HEK293 (cell line): ENCODE data around the gene DENND4B.

Experiments
- CTCF ChIA-PET: fragments of 350-600 bp; formaldehyde crosslinking; extraction: SDS; loops from one replicate; lab custom pipeline; 2021; ENCODE audit warnings: antibody characterized with exemption; lab: Yijun Ruan, JAX
- POLR2A ChIA-PET: fragments of 300-600 bp; formaldehyde crosslinking; extraction: SDS; loops from one replicate; lab custom pipeline; 2020; ENCODE audit warnings: antibody characterized with exemption, inconsistent platforms; lab: Yijun Ruan, JAX
- H3K27ac ChIP-seq: fragments of 200-500 bp; sonication (Bioruptor generic); 2 replicates; pipeline ENCODE4 v1.5.1; 2014; ENCODE audit warnings: low read depth, low read length, control low read depth, inconsistent platforms; ENCODE audit errors: extremely low read depth
- H3K36me3 ChIP-seq, 2 experiments: fragments of 200-500 bp in 1 of 2; sonication (Bioruptor generic) in 1 of 2; 1 replicate in 1 of 2; 2 replicates in 1 of 2; pipeline ENCODE4 v1.5.1; 2014 to 2017; ENCODE audit warnings: inconsistent platforms in 2 of 2, low read length in 2 of 2; ENCODE audit not compliant: control insufficient read depth in 2 of 2, insufficient read depth in 1 of 2
- H3K4me1 ChIP-seq: fragments of 200-500 bp; sonication (Bioruptor generic); 2 replicates; pipeline ENCODE4 v1.5.1; 2014; ENCODE audit warnings: mild to moderate bottlenecking, low read length, inconsistent platforms; ENCODE audit not compliant: control insufficient read depth, insufficient read depth
- H3K4me3 ChIP-seq: 2 replicates; pipeline ENCODE4 v1.5.1; 2011; ENCODE audit warnings: low read depth, mild to moderate bottlenecking, control low read depth, low read length, moderate library complexity
- H3K9me3 ChIP-seq: fragments of 200-500 bp; sonication (Bioruptor generic); 2 replicates; pipeline ENCODE4 v1.5.1; 2014; ENCODE audit warnings: low read depth, low read length, inconsistent platforms; ENCODE audit not compliant: control insufficient read depth, insufficient read depth
- GFI1B ChIP-seq: fragments of 450-650 bp; formaldehyde crosslinking; IDR thresholded peaks from 2 replicates; pipeline ENCODE4 v1.5.1; 2016; ENCODE audit warnings: missing biosample characterization, missing genetic modification characterization
- HOXD13 ChIP-seq: sonication (generic); formaldehyde crosslinking; IDR thresholded peaks from 2 replicates; pipeline ENCODE4 v1.8.0; 2022; ENCODE audit warnings: missing genetic modification reagents, borderline replicate concordance
- KLF1 ChIP-seq: fragments of 450-650 bp; formaldehyde crosslinking; IDR thresholded peaks from 2 replicates; pipeline ENCODE4 v1.5.1; 2016; ENCODE audit warnings: missing biosample characterization, missing genetic modification characterization
- PRDM1 ChIP-seq: fragments of 450-650 bp; formaldehyde crosslinking; IDR thresholded peaks from 2 replicates; pipeline ENCODE4; 2016; ENCODE audit warnings: missing biosample characterization, missing genetic modification characterization
- RBAK ChIP-seq: fragments of 450-650 bp; formaldehyde crosslinking; IDR thresholded peaks from 2 replicates; pipeline ENCODE4 v1.5.1; 2016; ENCODE audit warnings: missing biosample characterization, missing genetic modification characterization
- SCRT1 ChIP-seq: fragments of 450-650 bp; formaldehyde crosslinking; IDR thresholded peaks from 2 replicates; pipeline ENCODE4 v1.5.1; 2016; ENCODE audit warnings: missing biosample characterization, missing genetic modification characterization, borderline replicate concordance
- SP7 ChIP-seq: fragments of 450-650 bp; formaldehyde crosslinking; IDR thresholded peaks from 2 replicates; pipeline ENCODE4 v1.5.1; 2016; ENCODE audit warnings: missing biosample characterization, missing genetic modification characterization
- WT1 ChIP-seq: fragments of 450-650 bp; formaldehyde crosslinking; IDR thresholded peaks from 2 replicates; pipeline ENCODE4 v1.5.1; 2016; ENCODE audit warnings: missing biosample characterization, missing genetic modification characterization
- ZFHX2 ChIP-seq: fragments of 450-650 bp; formaldehyde crosslinking; conservative IDR thresholded peaks from 2 replicates; pipeline ENCODE4 v1.5.1; 2016; ENCODE audit warnings: missing biosample characterization, missing genetic modification characterization
- ZFP3 ChIP-seq: fragments of 450-650 bp; formaldehyde crosslinking; IDR thresholded peaks from 2 replicates; pipeline ENCODE4 v1.5.1; 2016; ENCODE audit warnings: low read depth, missing biosample characterization, missing genetic modification characterization
- ZNF146 ChIP-seq: fragments of 450-650 bp; formaldehyde crosslinking; IDR thresholded peaks from 2 replicates; pipeline ENCODE4 v1.5.1; 2016; ENCODE audit warnings: missing biosample characterization, missing genetic modification characterization
- ZNF24 ChIP-seq: fragments of 450-650 bp; formaldehyde crosslinking; IDR thresholded peaks from 2 replicates; pipeline ENCODE4 v1.5.1; 2016; ENCODE audit warnings: missing biosample characterization, missing genetic modification characterization
- ZNF324 ChIP-seq: fragments of 450-650 bp; formaldehyde crosslinking; IDR thresholded peaks from 2 replicates; pipeline ENCODE4 v1.5.1; 2016; ENCODE audit warnings: missing biosample characterization, missing genetic modification characterization
- ZNF366 ChIP-seq: fragments of 450-650 bp; formaldehyde crosslinking; conservative IDR thresholded peaks from 2 replicates; pipeline ENCODE4 v1.5.1; 2016; ENCODE audit warnings: missing biosample characterization, missing genetic modification characterization
- ZNF473 ChIP-seq: fragments of 450-650 bp; formaldehyde crosslinking; IDR thresholded peaks from 2 replicates; pipeline ENCODE4 v1.5.1; 2017; ENCODE audit warnings: missing biosample characterization, missing genetic modification characterization
- ZNF514 ChIP-seq: fragments of 450-650 bp; formaldehyde crosslinking; IDR thresholded peaks from 2 replicates; pipeline ENCODE4 v1.5.1; 2016; ENCODE audit warnings: missing biosample characterization, missing genetic modification characterization
- ZNF529 ChIP-seq: fragments of 450-650 bp; formaldehyde crosslinking; IDR thresholded peaks from 2 replicates; pipeline ENCODE4 v1.5.1; 2017; ENCODE audit warnings: missing genetic modification characterization, missing biosample characterization; ENCODE audit not compliant: insufficient replicate concordance
- ZNF549 ChIP-seq: fragments of 450-650 bp; IDR thresholded peaks from 2 replicates; pipeline ENCODE4 v1.5.1; 2018; ENCODE audit warnings: missing biosample characterization, missing genetic modification characterization, mild to moderate bottlenecking, inconsistent platforms, moderate library complexity
- ZNF571 ChIP-seq: fragments of 450-650 bp; formaldehyde crosslinking; IDR thresholded peaks from 2 replicates; pipeline ENCODE4 v1.5.0; 2017; ENCODE audit warnings: missing biosample characterization, missing genetic modification characterization
- ZNF600 ChIP-seq: fragments of 450-650 bp; formaldehyde crosslinking; IDR thresholded peaks from 2 replicates; pipeline ENCODE4 v1.5.1; 2016; ENCODE audit warnings: missing biosample characterization, missing genetic modification characterization
- ZNF626 ChIP-seq: fragments of 450-650 bp; sonication (Bioruptor Pico); formaldehyde crosslinking; IDR thresholded peaks from 2 replicates; pipeline ENCODE4 v1.5.1; 2018; ENCODE audit warnings: missing biosample characterization, missing genetic modification characterization, inconsistent platforms
- ZNF658 ChIP-seq: fragments of 450-650 bp; formaldehyde crosslinking; IDR thresholded peaks from 2 replicates; pipeline ENCODE4; 2016; ENCODE audit warnings: missing biosample characterization, missing genetic modification characterization
- ZNF660 ChIP-seq: fragments of 450-650 bp; IDR thresholded peaks from 2 replicates; pipeline ENCODE4 v1.5.1; 2018; ENCODE audit warnings: missing biosample characterization, mild to moderate bottlenecking, missing genetic modification characterization
- ZNF670 ChIP-seq: fragments of 450-650 bp; formaldehyde crosslinking; IDR thresholded peaks from 2 replicates; pipeline ENCODE4 v1.5.1; 2016; ENCODE audit warnings: missing biosample characterization, missing genetic modification characterization, low read depth
- ZNF768 ChIP-seq: fragments of 450-650 bp; formaldehyde crosslinking; IDR thresholded peaks from 2 replicates; pipeline ENCODE4 v1.5.1; 2018; ENCODE audit warnings: missing biosample characterization, mild to moderate bottlenecking, missing genetic modification characterization
- ZNF837 ChIP-seq: fragments of 450-650 bp; formaldehyde crosslinking; IDR thresholded peaks from 2 replicates; pipeline ENCODE4 v1.5.1; 2016; ENCODE audit warnings: missing biosample characterization, missing genetic modification characterization
- TF ChIP-seq, protein P1 (sequence below): fragments of 450-650 bp; formaldehyde crosslinking; IDR thresholded peaks from 2 replicates; pipeline ENCODE4 v1.5.1; 2016; ENCODE audit warnings: missing biosample characterization, missing genetic modification characterization
- TF ChIP-seq, protein P2 (sequence below): fragments of 450-650 bp; formaldehyde crosslinking; IDR thresholded peaks from 2 replicates; pipeline ENCODE4 v1.5.1; 2017; ENCODE audit warnings: missing biosample characterization, missing genetic modification characterization
- TF ChIP-seq, protein P3 (sequence below): fragments of 450-650 bp; formaldehyde crosslinking; IDR thresholded peaks from 2 replicates; pipeline ENCODE4 v1.5.1; 2017; ENCODE audit warnings: missing biosample characterization, missing genetic modification characterization
- TF ChIP-seq, protein P4 (sequence below): fragments of 450-650 bp; formaldehyde crosslinking; IDR thresholded peaks from 2 replicates; pipeline ENCODE4 v1.5.1; 2016; ENCODE audit warnings: missing biosample characterization, missing genetic modification characterization

DENND4B gene

DNA sequence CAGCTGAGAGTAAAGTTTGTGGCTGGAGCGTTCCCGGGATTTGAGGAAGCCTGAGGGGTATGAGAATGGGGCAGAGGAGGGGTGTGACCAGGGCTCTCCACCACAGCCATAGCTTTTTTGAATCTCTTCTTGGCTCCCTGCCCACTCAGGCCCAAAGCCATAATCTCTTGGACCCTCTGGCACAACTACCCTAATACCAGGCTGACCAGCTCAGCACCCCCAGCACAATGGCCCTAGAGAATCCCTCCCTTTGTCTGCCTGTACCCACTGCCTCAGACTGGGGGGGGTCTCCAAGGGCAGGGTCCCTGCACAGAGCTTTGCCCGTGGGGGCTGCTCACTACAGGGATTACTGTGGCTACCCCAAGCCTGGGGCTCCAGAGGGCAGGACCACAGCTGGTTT, 7.5 kb downstream of the DENND4B start:
- ChIA-PET POLR2A (no interaction called here), CTCF (no interaction called here)
- Histone ChIP-seq H3K9me3 (no peaks in the 10 kb centered on the region), H3K4me1 (no peaks in the 10 kb centered on the region), H3K36me3 (peaks cover 4 to 90% of the 10 kb centered on the region in 2 experiments; a peak in 2 of 3 replicates), H3K4me3 (no peak overlapping the region)
- TF ChIP-seq ZNF529 = no peak
- TF ChIP-seq ZNF146 (tag by site-specific recombination) = no peak
- no peak for TF ChIP-seq ZNF571 (tag by site-specific recombination)
- no peak for TF ChIP-seq ZNF549 (tag by site-specific recombination)
- no peak for TF ChIP-seq ZNF366
- no peak for TF ChIP-seq ZNF514 (tag by site-specific recombination)
- TF ChIP-seq RBAK (tag by site-specific recombination) = no peak
- TF ChIP-seq ZNF600 (tag by site-specific recombination) = no peak
- no peak for TF ChIP-seq SP7
- TF ChIP-seq, protein P1, sequence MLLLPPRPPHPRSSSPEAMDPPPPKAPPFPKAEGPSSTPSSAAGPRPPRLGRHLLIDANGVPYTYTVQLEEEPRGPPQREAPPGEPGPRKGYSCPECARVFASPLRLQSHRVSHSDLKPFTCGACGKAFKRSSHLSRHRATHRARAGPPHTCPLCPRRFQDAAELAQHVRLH (tag by site-specific recombination) = no peak
- no peak for TF ChIP-seq ZNF473 (tag by site-specific recombination)
- no peak for TF ChIP-seq ZNF324
- TF ChIP-seq, protein P2, sequence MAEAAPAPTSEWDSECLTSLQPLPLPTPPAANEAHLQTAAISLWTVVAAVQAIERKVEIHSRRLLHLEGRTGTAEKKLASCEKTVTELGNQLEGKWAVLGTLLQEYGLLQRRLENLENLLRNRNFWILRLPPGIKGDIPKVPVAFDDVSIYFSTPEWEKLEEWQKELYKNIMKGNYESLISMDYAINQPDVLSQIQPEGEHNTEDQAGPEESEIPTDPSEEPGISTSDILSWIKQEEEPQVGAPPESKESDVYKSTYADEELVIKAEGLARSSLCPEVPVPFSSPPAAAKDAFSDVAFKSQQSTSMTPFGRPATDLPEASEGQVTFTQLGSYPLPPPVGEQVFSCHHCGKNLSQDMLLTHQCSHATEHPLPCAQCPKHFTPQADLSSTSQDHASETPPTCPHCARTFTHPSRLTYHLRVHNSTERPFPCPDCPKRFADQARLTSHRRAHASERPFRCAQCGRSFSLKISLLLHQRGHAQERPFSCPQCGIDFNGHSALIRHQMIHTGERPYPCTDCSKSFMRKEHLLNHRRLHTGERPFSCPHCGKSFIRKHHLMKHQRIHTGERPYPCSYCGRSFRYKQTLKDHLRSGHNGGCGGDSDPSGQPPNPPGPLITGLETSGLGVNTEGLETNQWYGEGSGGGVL (tag by site-specific recombination) = no peak
- TF ChIP-seq, all 188 proteins: peak for 0
- H3K27ac ChIP-seq = no peak overlapping the region

DNA sequence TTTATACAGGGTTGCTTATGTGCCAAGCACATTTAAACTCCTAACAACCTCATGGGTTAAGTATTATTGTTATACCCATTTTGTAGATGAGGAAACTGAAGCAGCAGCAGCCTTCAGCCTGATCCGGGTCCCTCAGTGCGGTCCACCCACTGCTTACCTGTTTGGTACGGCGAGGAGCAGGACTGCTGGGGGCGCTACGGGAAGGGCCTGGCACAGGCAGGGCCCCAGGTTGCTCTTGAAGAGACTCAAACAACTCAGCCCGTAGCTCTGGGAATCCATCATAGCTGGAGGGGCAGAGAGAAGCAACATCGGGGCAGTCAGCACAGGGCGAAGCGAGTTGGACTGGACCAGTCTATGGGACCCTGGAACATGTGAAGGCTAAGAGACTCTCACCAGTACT, 9.2 kb downstream of the DENND4B start:
- Histone ChIP-seq H3K9me3 (no peaks in the 10 kb centered on the region), H3K27ac (no peak overlapping the region), H3K36me3 (peaks cover 4 to 93% of the 10 kb centered on the region in 2 experiments; a peak in 2 of 3 replicates), H3K4me1 (no peaks in the 10 kb centered on the region), H3K4me3 (no peak overlapping the region)
- POLR2A ChIA-PET = no interaction called here
- TF ChIP-seq ZNF660 (tag by site-specific recombination) = no peak
- TF ChIP-seq, protein P3, sequence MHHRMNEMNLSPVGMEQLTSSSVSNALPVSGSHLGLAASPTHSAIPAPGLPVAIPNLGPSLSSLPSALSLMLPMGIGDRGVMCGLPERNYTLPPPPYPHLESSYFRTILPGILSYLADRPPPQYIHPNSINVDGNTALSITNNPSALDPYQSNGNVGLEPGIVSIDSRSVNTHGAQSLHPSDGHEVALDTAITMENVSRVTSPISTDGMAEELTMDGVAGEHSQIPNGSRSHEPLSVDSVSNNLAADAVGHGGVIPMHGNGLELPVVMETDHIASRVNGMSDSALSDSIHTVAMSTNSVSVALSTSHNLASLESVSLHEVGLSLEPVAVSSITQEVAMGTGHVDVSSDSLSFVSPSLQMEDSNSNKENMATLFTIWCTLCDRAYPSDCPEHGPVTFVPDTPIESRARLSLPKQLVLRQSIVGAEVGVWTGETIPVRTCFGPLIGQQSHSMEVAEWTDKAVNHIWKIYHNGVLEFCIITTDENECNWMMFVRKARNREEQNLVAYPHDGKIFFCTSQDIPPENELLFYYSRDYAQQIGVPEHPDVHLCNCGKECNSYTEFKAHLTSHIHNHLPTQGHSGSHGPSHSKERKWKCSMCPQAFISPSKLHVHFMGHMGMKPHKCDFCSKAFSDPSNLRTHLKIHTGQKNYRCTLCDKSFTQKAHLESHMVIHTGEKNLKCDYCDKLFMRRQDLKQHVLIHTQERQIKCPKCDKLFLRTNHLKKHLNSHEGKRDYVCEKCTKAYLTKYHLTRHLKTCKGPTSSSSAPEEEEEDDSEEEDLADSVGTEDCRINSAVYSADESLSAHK (tag by site-specific recombination) = no peak
- no peak for TF ChIP-seq ZNF24 (tag by site-specific recombination)
- TF ChIP-seq, protein P4, sequence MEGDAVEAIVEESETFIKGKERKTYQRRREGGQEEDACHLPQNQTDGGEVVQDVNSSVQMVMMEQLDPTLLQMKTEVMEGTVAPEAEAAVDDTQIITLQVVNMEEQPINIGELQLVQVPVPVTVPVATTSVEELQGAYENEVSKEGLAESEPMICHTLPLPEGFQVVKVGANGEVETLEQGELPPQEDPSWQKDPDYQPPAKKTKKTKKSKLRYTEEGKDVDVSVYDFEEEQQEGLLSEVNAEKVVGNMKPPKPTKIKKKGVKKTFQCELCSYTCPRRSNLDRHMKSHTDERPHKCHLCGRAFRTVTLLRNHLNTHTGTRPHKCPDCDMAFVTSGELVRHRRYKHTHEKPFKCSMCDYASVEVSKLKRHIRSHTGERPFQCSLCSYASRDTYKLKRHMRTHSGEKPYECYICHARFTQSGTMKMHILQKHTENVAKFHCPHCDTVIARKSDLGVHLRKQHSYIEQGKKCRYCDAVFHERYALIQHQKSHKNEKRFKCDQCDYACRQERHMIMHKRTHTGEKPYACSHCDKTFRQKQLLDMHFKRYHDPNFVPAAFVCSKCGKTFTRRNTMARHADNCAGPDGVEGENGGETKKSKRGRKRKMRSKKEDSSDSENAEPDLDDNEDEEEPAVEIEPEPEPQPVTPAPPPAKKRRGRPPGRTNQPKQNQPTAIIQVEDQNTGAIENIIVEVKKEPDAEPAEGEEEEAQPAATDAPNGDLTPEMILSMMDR = no peak
- no peak for TF ChIP-seq SCRT1
- no peak for TF ChIP-seq ZFHX2 (tag by site-specific recombination)
- no peak for TF ChIP-seq ZNF768 (tag by site-specific recombination)
- no peak for TF ChIP-seq ZNF626
- TF ChIP-seq ZNF670 (tag by site-specific recombination) = no peak
- no peak for TF ChIP-seq GFI1B (tag by site-specific recombination)
- no peak for TF ChIP-seq KLF1 (tag by site-specific recombination)
- TF ChIP-seq WT1 (tag by site-specific recombination) = no peak
- TF ChIP-seq ZNF837 = no peak
- TF ChIP-seq ZNF473 (tag by site-specific recombination) = no peak
- no peak for TF ChIP-seq ZFP3 (tag by site-specific recombination)
- TF ChIP-seq HOXD13 (CRISPR knock-in tag) = no peak
- no peak for TF ChIP-seq PRDM1 (tag by site-specific recombination)
- no peak for TF ChIP-seq ZNF658 (tag by site-specific recombination)
- TF ChIP-seq, all 188 proteins: peak for 0
- CTCF ChIA-PET = interaction anchor here (1.0 kb wide), 1 partner anchor 9 kb away, joined by 4 read pairs; the partner anchor contains the start of gene DENND4B
